ENCODE measurements around the gene CHCHD6.

CHCHD6 gene

GRCh38 chr3:126665221-126665936, 38.7 kb upstream of the CHCHD6 start:
- Mint-ChIP-seq H3K27ac (no peak overlapping the region), H3K36me3 (no peaks in the 10 kb centered on the region), H3K9me3 (no peaks in the 10 kb centered on the region), H3K4me1 (no peaks in the 10 kb centered on the region), H3K4me3 (no peak overlapping the region), H3K27me3 (peaks cover 44% of the 10 kb centered on the region)
- CTCF ChIA-PET: no interaction called here
- DNase-seq: no peak

DNA sequence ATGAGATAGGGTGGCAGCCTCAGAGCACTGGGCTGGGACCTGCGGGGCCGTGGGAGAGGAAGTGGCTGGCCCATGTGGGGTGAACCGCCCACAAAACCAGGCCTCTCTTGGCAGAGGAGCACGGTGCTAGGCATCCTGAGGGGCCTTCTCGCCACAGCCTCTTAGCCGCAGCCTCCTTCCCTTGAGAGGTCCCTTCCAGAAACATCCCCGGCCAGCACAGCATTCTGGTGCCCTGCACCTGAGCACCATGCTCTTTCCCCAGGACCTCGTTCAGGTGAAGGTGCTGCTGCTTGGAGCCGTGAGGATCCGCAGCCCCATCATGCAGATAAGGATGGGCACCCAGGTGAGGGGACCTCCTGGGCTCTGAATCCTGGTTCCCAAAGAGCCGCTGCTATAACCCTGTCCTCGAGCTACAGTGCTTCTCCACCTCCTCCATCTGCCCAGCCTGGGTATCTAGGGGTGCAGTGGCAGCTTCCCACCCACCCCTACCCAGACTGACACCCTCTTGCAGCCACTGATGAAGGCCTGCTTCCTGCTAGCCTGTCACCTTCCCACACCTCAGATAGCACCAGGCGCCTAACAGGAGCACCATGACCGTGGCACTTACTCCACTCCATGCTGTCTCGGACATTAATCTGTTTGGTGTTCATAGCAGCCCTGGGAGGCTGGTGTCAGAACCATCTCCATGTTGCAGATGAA, 37.9 kb upstream of the CHCHD6 start:
- CTCF ChIA-PET: no interaction called here
- Mint-ChIP-seq H3K36me3 (no peaks in the 10 kb centered on the region), H3K27me3 (peaks cover 38% of the 10 kb centered on the region), H3K4me1 (no peaks in the 10 kb centered on the region), H3K9me3 (peaks cover 3% of the 10 kb centered on the region), H3K27ac (no peak overlapping the region), H3K4me3 (no peak overlapping the region)
- DNase-seq: no peak

GRCh38 chr3:126666658-126667528, 37.1 kb upstream of the CHCHD6 start:
- Mint-ChIP-seq H3K9me3 (peaks cover 8% of the 10 kb centered on the region), H3K27ac (no peak overlapping the region), H3K4me3 (no peak overlapping the region), H3K4me1 (peaks cover 2% of the 10 kb centered on the region), H3K27me3 (peaks cover 34% of the 10 kb centered on the region), H3K36me3 (peaks cover 3% of the 10 kb centered on the region)
- CTCF ChIA-PET: no interaction called here
- no peak for DNase-seq

DNA sequence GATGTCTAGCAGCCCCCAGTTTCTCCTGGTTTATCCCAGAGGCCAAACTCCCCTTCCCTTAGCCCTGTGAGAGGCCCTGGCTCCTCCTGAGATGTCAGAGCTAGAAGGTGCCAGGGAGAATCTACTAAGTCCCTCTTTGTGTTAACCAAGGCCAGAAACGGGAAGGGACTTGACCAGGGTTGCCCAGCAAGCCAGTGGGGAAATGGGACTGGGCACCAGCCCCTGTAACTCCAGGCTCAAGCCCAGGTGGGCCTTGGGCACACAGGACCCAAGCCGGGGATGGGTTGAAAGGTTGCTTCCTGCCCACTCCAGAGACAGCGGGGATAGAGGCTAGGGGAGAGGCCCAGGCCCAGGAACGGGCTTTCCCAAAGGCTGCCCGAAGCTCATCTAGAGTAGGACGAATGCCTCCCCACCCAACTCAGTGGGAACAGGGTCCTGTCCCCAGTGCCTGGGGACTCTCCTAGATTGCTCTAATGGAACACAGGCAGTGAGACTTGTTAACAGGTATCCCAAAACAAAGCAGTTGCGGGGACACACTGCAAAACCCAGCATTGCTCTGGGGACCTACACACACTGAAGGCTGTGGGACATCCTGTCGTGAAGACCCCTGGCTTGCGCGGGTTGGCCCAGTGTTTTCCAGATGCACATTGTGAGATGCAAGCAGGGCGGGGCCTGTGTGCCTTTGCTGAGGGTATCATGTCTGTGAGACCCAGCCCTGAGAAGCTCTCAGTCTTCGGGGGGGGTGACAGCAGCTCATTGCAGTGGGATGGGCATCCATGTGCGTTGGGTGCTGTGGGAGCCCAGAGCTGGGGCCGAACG, 36.2 kb upstream of the CHCHD6 start:
- peaks cover 3% of the 10 kb centered on the region for H3K36me3 Mint-ChIP-seq
- DNase-seq: no peak
- peaks cover 8% of the 10 kb centered on the region for H3K9me3 Mint-ChIP-seq
- no peak overlapping the region for H3K27ac Mint-ChIP-seq
- CTCF ChIA-PET: no interaction called here
- peaks cover 2% of the 10 kb centered on the region for H3K4me1 Mint-ChIP-seq
- H3K27me3 Mint-ChIP-seq: peaks cover 26% of the 10 kb centered on the region
- no peak overlapping the region for H3K4me3 Mint-ChIP-seq

DNA sequence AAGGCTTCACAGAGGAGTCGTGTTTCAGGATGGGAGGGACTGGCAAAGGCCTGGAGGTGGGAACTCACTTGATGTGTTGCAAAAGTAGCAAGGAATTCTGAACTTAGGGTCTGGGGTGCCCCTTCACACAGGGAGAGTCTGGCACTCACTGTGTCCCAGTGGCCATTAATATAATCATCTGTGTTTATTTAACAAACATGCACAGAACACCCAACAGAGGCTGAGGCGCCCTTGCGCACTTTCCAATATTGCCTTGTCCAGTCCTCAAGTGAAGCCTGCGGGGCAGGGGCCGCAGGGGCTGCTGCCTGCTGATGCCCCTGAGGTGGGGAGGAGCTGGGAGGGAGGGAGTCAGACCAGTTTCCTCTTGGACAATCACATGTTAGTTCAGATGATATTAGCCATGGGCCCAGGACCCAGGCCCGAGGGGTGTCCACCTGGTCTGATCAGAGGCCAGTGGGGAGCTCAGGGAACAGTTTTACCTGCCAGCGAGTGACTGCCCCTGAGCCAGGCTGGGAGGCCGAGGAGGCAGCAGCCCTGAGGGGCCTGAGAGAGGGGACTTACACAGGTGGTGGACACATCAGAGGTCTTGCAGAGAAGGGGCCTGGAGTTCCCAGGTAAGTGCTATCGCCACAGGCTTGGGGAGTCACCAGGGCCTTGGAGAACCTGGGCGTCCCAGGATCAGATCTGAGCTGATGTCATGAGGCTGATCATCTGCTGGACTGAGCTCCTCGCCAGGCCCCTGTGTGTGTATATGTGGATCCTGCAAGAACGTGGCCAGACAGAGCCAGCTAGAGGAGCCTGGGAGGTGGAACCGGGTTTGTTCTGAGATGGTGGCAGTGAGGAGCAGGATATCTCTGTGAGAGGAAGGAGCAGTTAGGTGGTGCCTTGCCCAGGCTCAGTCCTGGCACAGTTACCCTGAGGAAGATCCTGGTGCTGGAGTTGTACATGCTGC, 35.3 kb upstream of the CHCHD6 start:
- Mint-ChIP-seq H3K4me3 (no peak overlapping the region), H3K27ac (no peak overlapping the region), H3K36me3 (peaks cover 3% of the 10 kb centered on the region), H3K9me3 (peaks cover 8% of the 10 kb centered on the region), H3K4me1 (peaks cover 2% of the 10 kb centered on the region), H3K27me3 (peaks cover 17% of the 10 kb centered on the region)
- CTCF ChIA-PET: no interaction called here
- DNase-seq: no peak

DNA sequence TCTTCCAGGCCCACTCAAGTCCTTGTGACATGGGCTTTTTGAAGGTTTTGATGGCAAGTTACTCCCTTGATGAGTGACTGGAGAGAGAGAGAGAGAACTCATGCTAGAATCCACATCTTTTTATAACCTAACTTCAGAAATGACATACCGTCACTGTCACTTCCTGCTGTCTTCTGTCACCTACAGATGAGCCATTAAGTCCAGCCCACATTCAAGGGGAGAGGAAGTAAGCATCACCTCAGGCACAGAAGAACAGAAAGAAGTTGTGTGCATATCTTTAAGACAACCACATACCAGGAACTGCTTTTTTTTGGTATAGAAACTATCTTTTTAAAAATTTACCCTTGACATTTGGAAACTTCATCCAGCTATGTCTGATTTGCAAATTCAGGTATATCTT, 32.5 kb upstream of the CHCHD6 start:
- DNase-seq: no peak
- Mint-ChIP-seq H3K4me3 (no peak overlapping the region), H3K27me3 (peaks cover 5% of the 10 kb centered on the region), H3K27ac (no peak overlapping the region), H3K9me3 (peaks cover 16% of the 10 kb centered on the region), H3K36me3 (peaks cover 3% of the 10 kb centered on the region), H3K4me1 (peaks cover 2% of the 10 kb centered on the region)
- CTCF ChIA-PET: interaction anchor here (1.5 kb wide), 1 partner anchor 149 kb away, joined by 4 read pairs; no protein-coding TSS in a partner anchor

GRCh38 chr3:126672340-126672739, 31.7 kb upstream of the CHCHD6 start:
- no peak for DNase-seq
- no peak overlapping the region for H3K27ac Mint-ChIP-seq
- H3K27me3 Mint-ChIP-seq: peaks cover 13% of the 10 kb centered on the region
- CTCF ChIA-PET: no interaction called here
- peaks cover 3% of the 10 kb centered on the region for H3K36me3 Mint-ChIP-seq
- H3K4me3 Mint-ChIP-seq: no peak overlapping the region
- peaks cover 16% of the 10 kb centered on the region for H3K9me3 Mint-ChIP-seq
- H3K4me1 Mint-ChIP-seq: peaks cover 2% of the 10 kb centered on the region

DNA sequence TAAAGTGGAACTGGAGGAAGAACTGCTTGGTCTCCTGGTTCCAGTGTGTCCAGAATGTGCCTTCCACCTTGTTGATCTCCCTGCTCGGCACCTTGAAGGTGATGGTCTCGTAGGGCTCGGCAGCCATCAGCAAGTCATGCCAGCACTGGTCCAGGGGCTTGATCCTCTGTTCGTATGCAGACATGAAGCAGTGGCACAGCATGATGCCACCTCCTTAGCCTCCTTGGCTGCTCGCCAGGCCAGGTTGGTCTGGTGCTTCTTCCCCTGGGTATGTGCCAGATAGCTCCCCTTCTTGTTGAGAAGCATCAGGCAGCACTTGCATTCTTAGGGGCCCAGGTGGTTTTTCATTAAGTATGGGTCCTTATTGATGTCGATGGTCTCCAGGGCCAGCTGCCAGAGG, 31.3 kb upstream of the CHCHD6 start:
- H3K27me3 Mint-ChIP-seq: peaks cover 17% of the 10 kb centered on the region
- no peak overlapping the region for H3K27ac Mint-ChIP-seq
- DNase-seq: no peak
- CTCF ChIA-PET: no interaction called here
- H3K4me3 Mint-ChIP-seq: no peak overlapping the region
- H3K4me1 Mint-ChIP-seq: peaks cover 2% of the 10 kb centered on the region
- H3K9me3 Mint-ChIP-seq: peaks cover 16% of the 10 kb centered on the region
- peaks cover 3% of the 10 kb centered on the region for H3K36me3 Mint-ChIP-seq

DNA sequence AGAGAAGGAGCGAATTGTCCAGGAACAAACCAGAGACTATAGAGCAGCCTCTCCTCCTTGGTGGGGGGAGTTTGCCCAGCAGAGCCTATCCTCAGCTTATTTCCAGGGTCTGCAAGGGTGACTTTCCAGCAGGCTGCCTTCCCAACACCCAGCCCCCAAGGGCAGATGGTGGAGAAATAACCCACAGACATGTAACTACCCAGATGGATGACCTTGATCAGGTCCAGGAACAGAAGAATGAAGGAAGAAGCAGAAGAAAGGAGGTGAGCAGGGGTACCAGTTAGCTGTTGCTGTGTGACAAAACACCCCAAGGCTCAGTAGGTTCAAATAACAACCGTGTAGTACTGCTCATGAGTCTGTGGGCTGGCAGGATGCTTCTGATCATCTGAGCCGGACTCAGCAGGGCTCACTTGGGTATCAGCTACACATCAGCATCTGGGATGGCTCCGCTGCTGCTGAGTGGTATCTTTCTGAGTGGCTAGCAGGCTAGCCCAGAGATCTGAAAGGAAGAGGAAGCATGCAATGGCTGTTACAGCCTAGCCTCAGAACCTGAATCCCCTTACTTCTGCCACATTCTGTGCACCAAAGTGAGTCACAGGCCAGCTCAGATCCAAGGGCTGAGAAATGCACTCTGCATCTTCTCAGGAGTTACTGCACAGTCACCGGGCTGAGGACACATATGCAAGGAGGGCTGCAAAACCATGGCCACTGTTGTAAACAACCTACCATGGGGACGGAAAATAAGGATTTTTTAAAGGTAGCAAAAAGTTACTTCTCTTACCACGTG, 26.9 kb upstream of the CHCHD6 start:
- Mint-ChIP-seq H3K4me3 (no peak overlapping the region), H3K36me3 (no peaks in the 10 kb centered on the region), H3K4me1 (peaks cover 7% of the 10 kb centered on the region), H3K27ac (no peak overlapping the region), H3K9me3 (peaks cover 8% of the 10 kb centered on the region), H3K27me3 (peaks cover 40% of the 10 kb centered on the region)
- no peak for DNase-seq
- CTCF ChIA-PET: no interaction called here

- Mint-ChIP-seq H3K4me1 (peaks cover 7% of the 10 kb centered on the region), H3K27ac (no peak overlapping the region), H3K4me3 (no peak overlapping the region), H3K9me3 (peaks cover 8% of the 10 kb centered on the region), H3K27me3 (peaks cover 40% of the 10 kb centered on the region), H3K36me3 (no peaks in the 10 kb centered on the region)
- no peak for DNase-seq
- CTCF ChIA-PET: interaction anchor here (1.3 to 2.9 kb wide), 6 partner anchors 20 to 869 kb away, joined by 3 to 28 read pairs (median 6); no protein-coding TSS in a partner anchor
Measured at GRCh38 chr3:126677862-126678503, 26.1 kb upstream of the CHCHD6 start.

DNA sequence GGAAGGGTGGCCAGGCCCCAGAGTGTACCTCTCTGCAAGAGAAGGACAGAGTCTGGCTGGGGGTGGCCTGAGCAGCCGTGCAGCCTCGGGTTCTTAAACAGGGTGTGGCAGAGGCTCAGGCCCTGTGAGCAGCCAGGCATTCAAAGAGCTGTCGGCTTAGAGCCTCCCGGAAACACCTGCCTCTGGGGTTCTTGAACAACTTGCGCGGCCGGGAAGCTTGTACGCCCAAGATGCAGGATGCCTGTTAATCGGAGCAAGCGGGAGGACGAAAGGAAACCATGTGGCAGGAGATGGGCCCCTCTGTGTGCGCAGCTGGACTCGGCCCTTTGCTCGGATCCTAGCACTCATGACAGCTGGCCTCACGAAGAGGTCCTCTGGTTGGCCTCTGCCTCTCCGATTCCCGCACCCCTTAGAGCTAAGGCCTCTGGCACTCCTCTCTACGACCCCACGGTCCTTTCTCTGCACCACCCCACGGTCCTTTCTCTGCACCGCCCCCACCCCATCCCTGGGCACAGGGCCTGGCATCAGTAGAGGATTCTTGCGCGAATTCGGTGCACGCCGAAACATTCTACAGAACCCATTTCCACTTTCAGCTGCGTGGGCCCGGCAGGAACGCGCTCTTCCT, 25.2 kb upstream of the CHCHD6 start:
- peaks cover 40% of the 10 kb centered on the region for H3K27me3 Mint-ChIP-seq
- CTCF ChIA-PET: interaction anchor here (0.9 to 2.9 kb wide), 9 partner anchors 21 to 868 kb away, joined by 3 to 28 read pairs (median 3); no protein-coding TSS in a partner anchor
- H3K9me3 Mint-ChIP-seq: peaks cover 8% of the 10 kb centered on the region
- H3K36me3 Mint-ChIP-seq: no peaks in the 10 kb centered on the region
- peaks cover 7% of the 10 kb centered on the region for H3K4me1 Mint-ChIP-seq
- no peak overlapping the region for H3K27ac Mint-ChIP-seq
- no peak for DNase-seq
- H3K4me3 Mint-ChIP-seq: no peak overlapping the region
